HEK293T (cell line): ENCODE results near the gene TGM4.

Experiments
- ELF4 ChIP-seq: fragments of 450-650 bp; IDR thresholded peaks from 2 replicates; pipeline ENCODE4 v1.6.1; 2017; ENCODE audit warnings: antibody characterized with exemption
- L3MBTL2 ChIP-seq: fragments of 450-650 bp; conservative IDR thresholded peaks from 2 replicates; pipeline ENCODE4 v1.6.1; 2016; ENCODE audit warnings: mild to moderate bottlenecking
- SP1 ChIP-seq: fragments of 450-650 bp; IDR thresholded peaks from 2 replicates; pipeline ENCODE4 v1.6.1; 2017

GRCh38 chr3:44860117-44860516, 14.3 kb upstream of the TGM4 start:
- no peak for TF ChIP-seq ELF4
- no peak for TF ChIP-seq L3MBTL2
- no peak for TF ChIP-seq SP1
